ENCODE data around the gene PDXK. TPM values are rescaled to one million over a fixed set of nuclear protein-coding genes. Genes with fewer than 3 reads are reported as not detected.
A peak's percentile ranks its signal among the peaks of the same experiment; 100 is the strongest.

The PDXK gene
- total RNA-seq = 261 TPM
- long read RNA-seq, full-length matches to known transcripts = 6 of 128 reads
- long read RNA-seq, partial matches to known transcripts = 8 of 128 reads
- long read RNA-seq, other reads (novel, unspliced or antisense) = 114 of 128 reads

GRCh38 chr21:43718872-43719747 lies at the start of gene PDXK:
Gene PDXK (plus strand): TSS chr21:43719129. CDS start chr21:43719295, 166 bp downstream.
- peak; percentile 97 for DNase-seq (ENCODE audit: low spot score)

- DNase-seq (ENCODE audit: low spot score) = peak; percentile 62
Observed at GRCh38 chr21:43669828-43670605, 48.9 kb upstream of the PDXK start.

DNA sequence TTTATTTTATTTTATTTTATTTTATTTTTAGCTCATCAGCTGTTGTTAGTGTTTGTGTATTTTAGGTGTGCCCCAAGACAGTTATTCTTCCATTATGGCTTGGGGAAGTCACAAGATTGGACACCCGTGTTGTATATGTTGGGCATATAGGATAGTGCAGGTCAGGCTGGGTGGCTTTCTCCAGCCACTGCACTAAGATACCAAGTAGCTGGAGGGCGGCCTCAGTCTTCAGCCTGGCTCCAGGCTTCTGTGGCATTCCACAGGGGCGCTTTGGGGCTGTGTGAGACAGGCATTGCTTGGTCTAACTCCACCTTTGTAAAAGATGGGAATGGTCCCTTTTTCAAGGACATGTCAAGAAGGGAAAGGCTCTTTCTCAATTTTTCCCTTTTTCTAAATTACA lies 43.1 kb upstream of the PDXK start:
- DNase-seq (ENCODE audit: low spot score) = no peak

DNA sequence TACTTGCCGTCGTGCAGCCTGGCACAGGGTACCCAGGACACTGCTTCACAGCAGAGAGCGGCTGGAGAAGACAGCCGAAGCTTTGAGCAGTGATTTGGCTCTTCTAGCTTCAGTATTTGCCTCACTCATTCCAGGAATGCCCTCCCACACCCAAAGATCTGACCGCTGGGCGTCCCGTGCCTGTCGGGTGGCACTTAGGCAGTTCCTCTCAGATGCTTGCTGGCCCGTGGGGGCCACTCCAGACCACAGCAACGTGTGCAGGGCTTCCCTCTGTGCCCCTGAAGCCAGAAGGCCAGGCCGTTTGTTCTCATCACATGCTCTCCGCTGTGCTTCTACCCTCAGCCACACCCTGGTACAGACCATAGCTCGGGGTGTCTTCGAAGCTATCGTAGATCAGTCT lies 42.5 kb upstream of the PDXK start:
- DNase-seq (ENCODE audit: low spot score) = peak; percentile 71

- DNase-seq (ENCODE audit: low spot score) = no peak
Observed at GRCh38 chr21:43679951-43680350, 39.0 kb upstream of the PDXK start.

- DNase-seq (ENCODE audit: low spot score) = peak; percentile 11
Observed at GRCh38 chr21:43680421-43680820, 38.5 kb upstream of the PDXK start.

DNA sequence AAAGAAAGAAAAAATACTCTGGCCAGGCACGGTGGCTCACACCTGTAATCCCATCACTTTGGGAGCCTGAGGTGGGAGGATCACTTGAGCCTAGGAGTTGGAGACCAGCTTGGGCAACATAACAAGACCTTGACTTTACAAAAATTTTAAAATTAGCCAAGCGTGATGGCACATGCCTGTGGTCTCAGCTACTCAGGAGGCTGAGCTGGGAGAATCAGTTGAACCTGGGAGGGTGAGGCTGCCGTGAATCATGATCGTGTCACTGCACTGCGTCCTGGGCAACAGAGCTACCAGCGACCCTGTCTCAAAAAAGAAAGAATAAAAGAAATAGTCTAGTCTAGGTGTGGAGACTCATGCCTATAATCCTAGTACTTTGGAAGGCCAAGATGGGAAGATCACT lies 37.3 kb upstream of the PDXK start:
- DNase-seq (ENCODE audit: low spot score) = peak; percentile 47

DNA sequence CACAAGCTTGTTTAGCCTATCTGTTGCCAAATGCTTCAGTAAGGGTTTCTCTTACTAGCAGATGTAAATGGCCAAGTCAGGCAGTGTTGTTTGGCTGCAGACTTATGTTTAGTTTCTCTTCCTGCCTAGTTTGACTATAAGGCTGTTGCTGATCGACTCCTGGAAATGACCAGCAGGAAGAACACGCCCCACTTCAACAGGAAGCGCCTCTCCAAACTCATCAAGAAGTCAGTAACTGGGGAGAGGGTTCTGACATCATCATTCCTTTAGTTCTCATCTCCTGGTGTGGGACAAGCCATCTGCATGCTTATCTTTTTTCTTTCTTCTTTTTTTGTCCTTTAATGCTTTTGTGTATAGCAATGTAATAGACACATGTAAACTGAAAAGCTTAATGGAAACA lies 34.5 kb upstream of the PDXK start:
- DNase-seq (ENCODE audit: low spot score) = peak; percentile 16

DNA sequence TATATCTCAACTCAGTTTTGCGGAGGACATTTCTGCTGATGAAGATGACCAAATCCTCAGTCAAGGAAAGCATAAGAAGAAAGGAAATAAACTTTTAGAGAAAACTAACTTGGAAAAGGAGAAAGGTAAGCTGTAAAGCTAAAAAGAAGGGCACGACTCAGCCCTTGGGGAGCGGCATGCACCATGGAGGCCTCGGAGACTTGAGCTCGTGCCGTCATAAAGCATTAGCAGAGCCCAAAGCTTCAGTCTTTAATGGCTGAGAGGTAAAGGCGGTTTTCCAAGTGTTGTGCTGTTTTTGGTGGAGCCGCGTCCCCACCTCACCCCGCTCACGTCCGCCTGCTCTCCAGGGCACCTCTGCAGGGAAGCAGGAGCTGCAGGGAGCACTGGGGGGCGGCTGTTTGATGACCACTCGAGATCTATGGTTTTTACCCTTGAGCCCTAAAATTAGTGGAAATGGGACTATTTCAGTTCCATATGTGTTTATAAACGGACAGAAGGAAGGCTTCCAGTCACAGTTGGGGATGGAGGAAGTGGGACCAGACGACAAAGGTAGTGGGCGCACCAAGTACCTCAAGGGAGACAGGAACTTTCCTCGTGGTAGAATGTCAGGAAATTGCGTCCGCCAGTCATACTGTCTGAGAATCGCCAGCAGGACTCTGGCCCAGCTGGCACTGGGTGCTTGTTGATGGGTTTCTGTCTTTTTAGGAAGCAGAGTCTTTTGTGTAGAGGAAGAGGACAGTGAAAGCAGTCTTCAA lies 31.9 kb upstream of the PDXK start:
- no peak for DNase-seq (ENCODE audit: low spot score)

- DNase-seq (ENCODE audit: low spot score) = no peak
Observed at GRCh38 chr21:43687566-43688399, 31.1 kb upstream of the PDXK start.

DNA sequence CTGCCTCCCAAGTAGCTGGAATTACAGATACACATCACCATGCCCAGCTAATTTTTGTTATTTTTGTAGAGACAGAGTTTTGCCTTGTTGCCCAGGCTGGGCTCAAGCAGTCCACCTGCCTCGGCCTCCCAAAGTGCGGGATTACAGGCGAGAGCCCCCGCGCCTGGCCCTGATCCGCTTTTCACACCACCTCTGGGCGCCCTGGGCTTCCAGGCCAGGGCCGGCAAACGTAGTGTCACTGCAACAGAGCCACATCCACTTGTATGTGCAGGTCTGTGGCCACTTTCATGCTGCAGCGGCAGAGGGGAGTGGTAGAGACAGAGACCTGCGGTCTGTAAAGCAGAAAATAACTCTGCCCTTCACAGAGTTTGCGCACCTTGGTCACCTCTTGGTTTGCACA lies 30.0 kb upstream of the PDXK start:
- no peak for DNase-seq (ENCODE audit: low spot score)

GRCh38 chr21:43689556-43690337 lies 29.2 kb upstream of the PDXK start:
- DNase-seq (ENCODE audit: low spot score) = no peak

DNA sequence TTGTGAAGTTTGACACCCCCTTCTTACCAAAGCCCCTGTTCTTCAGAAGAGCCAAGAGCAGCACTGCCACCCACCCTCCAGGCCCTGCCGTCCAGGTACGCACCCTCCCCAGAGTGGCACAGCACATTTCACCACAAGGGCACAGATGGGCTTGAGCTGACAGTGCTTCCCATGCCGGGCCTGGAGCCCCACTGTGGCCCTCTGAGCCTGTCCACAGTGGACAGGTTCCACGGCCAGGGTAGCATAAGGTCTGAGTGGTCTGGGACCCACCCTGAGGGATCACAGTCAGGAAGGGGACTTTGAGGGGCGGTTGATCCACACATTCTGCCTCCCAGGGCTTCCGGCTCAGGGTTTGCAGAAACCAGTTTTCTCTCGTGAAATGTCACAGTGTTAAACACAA lies 28.6 kb upstream of the PDXK start:
- DNase-seq (ENCODE audit: low spot score) = no peak

GRCh38 chr21:43691086-43691795 lies 27.7 kb upstream of the PDXK start:
- DNase-seq (ENCODE audit: low spot score) = no peak

GRCh38 chr21:43691801-43692200 lies 27.1 kb upstream of the PDXK start:
- DNase-seq (ENCODE audit: low spot score) = no peak

DNA sequence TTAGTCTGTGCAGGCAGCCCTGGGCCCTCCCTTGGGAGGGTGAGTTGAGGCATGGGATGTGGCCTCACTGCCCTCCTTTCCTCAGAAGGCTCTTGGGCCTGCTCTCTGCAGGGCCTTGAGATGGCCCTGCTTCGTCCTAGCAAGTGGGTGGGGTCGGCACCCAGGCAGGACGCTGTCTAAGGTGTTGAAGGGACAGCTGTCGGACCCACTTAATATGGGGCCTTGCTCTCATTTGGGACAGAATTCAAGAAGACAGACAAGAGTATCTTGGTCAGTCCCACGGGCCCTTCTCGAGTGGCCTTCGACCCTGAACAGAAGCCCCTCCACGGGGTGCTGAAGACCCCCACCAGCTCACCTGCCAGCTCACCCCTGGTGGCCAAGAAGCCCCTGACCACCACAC lies 26.0 kb upstream of the PDXK start:
- DNase-seq (ENCODE audit: low spot score) = no peak

- no peak for DNase-seq (ENCODE audit: low spot score)
Observed at GRCh38 chr21:43693981-43694380, 24.9 kb upstream of the PDXK start.

DNA sequence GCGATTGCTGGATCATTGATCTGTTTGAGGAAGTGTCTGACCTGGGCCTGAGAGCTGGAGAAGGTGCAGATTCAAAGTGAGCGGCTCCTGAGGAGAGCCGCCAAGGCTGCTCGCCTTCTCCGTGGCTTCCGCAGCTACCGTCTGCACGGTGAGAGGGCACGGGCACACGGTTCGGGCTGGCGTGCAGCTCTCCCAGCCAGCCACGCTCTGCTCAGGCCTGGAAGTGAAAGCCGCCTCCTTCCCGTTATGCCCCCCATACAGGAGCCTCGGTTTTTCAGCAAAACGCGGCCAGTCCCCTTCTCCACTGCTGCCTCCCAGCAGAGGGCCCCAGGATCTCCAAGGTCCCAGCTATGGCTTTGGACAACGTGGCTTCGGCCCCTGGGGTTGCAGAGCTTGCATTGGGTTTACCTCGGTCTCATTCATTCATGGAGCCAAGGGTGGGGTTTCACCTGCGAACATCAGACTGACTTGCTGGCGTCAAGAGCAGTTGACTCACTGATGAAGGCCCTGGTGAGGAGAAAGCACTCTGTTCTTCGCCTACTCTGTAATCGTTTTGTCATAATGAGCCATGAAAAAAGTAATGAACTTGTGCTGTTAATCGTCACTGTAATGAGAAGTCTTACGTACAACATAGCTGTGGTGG lies 24.4 kb upstream of the PDXK start:
- no peak for DNase-seq (ENCODE audit: low spot score)

GRCh38 chr21:43696214-43696613 lies 22.7 kb upstream of the PDXK start:
- DNase-seq (ENCODE audit: low spot score) = no peak
